Left lung (tissue), 14 donors: Measurements from ENCODE around the gene UBE2M. TPM values are rescaled to one million over a fixed set of nuclear protein-coding genes. Genes with fewer than 3 reads are reported as not detected.
"Not testable (repeated sequence)": the region's sequence is repeated elsewhere in the genome, so short reads cannot be mapped to it uniquely, and the experiment has no call there.

ENCODE experiments used
- ATAC-seq: fragments of 200-7000 bp; cut with Tn5 transposase; one replicate; pipeline ENCODE4 v1.9.1; 2020; ENCODE audit warnings: moderate library complexity
- DNase-seq, 4 donors: peaks; one replicate each; pipeline ENCODE4 v3.0.0-alpha.2; 2013 to 2020
- H3K27ac ChIP-seq, 2 donors: fragments of 200-600 bp; sonication (generic) in 1 of 2; one replicate each; pipeline versions ENCODE4 v1.5.0 to v1.8.0; 2020 to 2021
- H3K27me3 ChIP-seq, 2 donors: fragments of 200-600 bp; sonication (generic) in 1 of 2; one replicate each; pipeline versions ENCODE4 v1.5.0 to v1.8.0; 2020 to 2021
- H3K36me3 ChIP-seq, 2 donors: fragments of 200-600 bp; sonication (generic) in 1 of 2; one replicate each; pipeline versions ENCODE4 v1.5.0 to v1.8.0; 2020 to 2021
- H3K4me1 ChIP-seq, 2 donors: fragments of 200-600 bp; one replicate each; pipeline ENCODE4 v1.8.0; 2021
- H3K4me3 ChIP-seq, 2 donors: fragments of 200-600 bp; sonication (generic) in 1 of 2; one replicate each; pipeline versions ENCODE4 v1.5.0 to v1.8.0; 2020 to 2021; ENCODE audit warnings: mild to moderate bottlenecking in 1 of 2
- H3K9me3 ChIP-seq, 2 donors: fragments of 200-600 bp; sonication (generic) in 1 of 2; one replicate each; pipeline versions ENCODE4 v1.5.0 to v1.8.0; 2020 to 2021
- intact Hi-C, 2 donors: fragments of 100-400 bp; cut with DNase I; formaldehyde crosslinking; loops; one replicate each; pipeline versions ENCODE4 v1.11.2 to v1.14.2; 2022
- long read RNA-seq, 12 donors: library from polyadenylated mRNA in 2 of 12; unstranded in 2 of 12; transcript quantifications; one replicate each; pipeline ENCODE4 v2.0.0 and lab custom pipeline, GENCODE V29; 2019 to 2026
- polyA plus RNA-seq, 6 donors: library from polyadenylated mRNA; unstranded; fragments of 120-200 nt; gene quantifications; one replicate each; pipeline ENCODE4 v1.2.1, GENCODE V29; 2013; ENCODE audit not compliant: insufficient read length in 6 of 6
- total RNA-seq, 2 donors: library from RNA; stranded (reverse); fragmentation: NEBNext Ultra II Directional; extraction: Animal tissue kit (Norgen Biotek cat#: 25700); gene quantifications; one replicate each; pipeline ENCODE4 v1.2.1, GENCODE V29; 2021
- TF ChIP-seq, protein P1 (sequence below), 2 donors: fragments of 200-600 bp; sonication (generic) in 1 of 2; IDR thresholded peaks; one replicate each; pipeline versions ENCODE4 v1.5.0 to v1.8.0; 2021; ENCODE audit warnings: antibody characterized with exemption in 2 of 2
- donor health status: DM: no; HTN: yes; CAD: no.
- donor health status: DM: no; HTN: no; CAD: no.

Gene UBE2M
- total RNA-seq = 10 to 100 TPM; 54.9 to 83.4 TPM
- 10 to 100 TPM; 68.8 to 85.9 (median 74.0) TPM for polyA plus RNA-seq
- long read RNA-seq, donor 1, transcript UBE2M-201 (6 exons, 1,508 nt) = major isoform, 43 of 55 reads
- long read RNA-seq, donor 1, partial matches to known transcripts = 12 of 55 reads
- long read RNA-seq, donor 1, other reads (novel, unspliced or antisense) = 0 of 55 reads
- long read RNA-seq, donor 2, transcript UBE2M-201 (6 exons, 1,508 nt) = major isoform, 47 of 47 reads
- long read RNA-seq, donor 2, partial matches to known transcripts = 0 of 47 reads
- long read RNA-seq, donor 2, other reads (novel, unspliced or antisense) = 0 of 47 reads
- long read RNA-seq, donor 3, transcript UBE2M-201 (6 exons, 1,508 nt) = major isoform, 41 of 42 reads
- long read RNA-seq, donor 3, partial matches to known transcripts = 0 of 42 reads
- long read RNA-seq, donor 3, other reads (novel, unspliced or antisense) = 0 of 42 reads
- long read RNA-seq, donor 4, partial matches to known transcripts = 0 of 2 reads
- long read RNA-seq, donor 4, other reads (novel, unspliced or antisense) = 0 of 2 reads
- long read RNA-seq, donor 5, transcript UBE2M-201 (6 exons, 1,508 nt) = major isoform, 31 of 32 reads
- long read RNA-seq, donor 5, partial matches to known transcripts = 0 of 32 reads
- long read RNA-seq, donor 5, other reads (novel, unspliced or antisense) = 0 of 32 reads
- long read RNA-seq, donor 6, transcript UBE2M-201 (6 exons, 1,508 nt) = major isoform, 26 of 26 reads
- long read RNA-seq, donor 6, partial matches to known transcripts = 0 of 26 reads
- long read RNA-seq, donor 6, other reads (novel, unspliced or antisense) = 0 of 26 reads
- long read RNA-seq, donor 7, transcript UBE2M-201 (6 exons, 1,508 nt) = major isoform, 25 of 25 reads
- long read RNA-seq, donor 7, partial matches to known transcripts = 0 of 25 reads
- long read RNA-seq, donor 7, other reads (novel, unspliced or antisense) = 0 of 25 reads
- long read RNA-seq, donor 8, transcript UBE2M-201 (6 exons, 1,508 nt) = major isoform, 38 of 38 reads
- long read RNA-seq, donor 8, partial matches to known transcripts = 0 of 38 reads
- long read RNA-seq, donor 8, other reads (novel, unspliced or antisense) = 0 of 38 reads
- long read RNA-seq, donor 9, partial matches to known transcripts = 0 of 2 reads
- long read RNA-seq, donor 9, other reads (novel, unspliced or antisense) = 0 of 2 reads
- long read RNA-seq, donor 10, partial matches to known transcripts = 0 of 4 reads
- long read RNA-seq, donor 10, other reads (novel, unspliced or antisense) = 2 of 4 reads
- long read RNA-seq, donor 11 = 0 reads
- long read RNA-seq, donor 12, transcript UBE2M-201 (6 exons, 1,508 nt) = major isoform, 30 of 30 reads
- long read RNA-seq, donor 12, partial matches to known transcripts = 0 of 30 reads
- long read RNA-seq, donor 12, other reads (novel, unspliced or antisense) = 0 of 30 reads

GRCh38 chr19:58558066-58558622 is at the start of gene UBE2M:
Gene UBE2M, minus strand, starts transcription at chr19:58558611. Its CDS starts 230 bp downstream, at chr19:58558381.
- TF ChIP-seq, protein P1, sequence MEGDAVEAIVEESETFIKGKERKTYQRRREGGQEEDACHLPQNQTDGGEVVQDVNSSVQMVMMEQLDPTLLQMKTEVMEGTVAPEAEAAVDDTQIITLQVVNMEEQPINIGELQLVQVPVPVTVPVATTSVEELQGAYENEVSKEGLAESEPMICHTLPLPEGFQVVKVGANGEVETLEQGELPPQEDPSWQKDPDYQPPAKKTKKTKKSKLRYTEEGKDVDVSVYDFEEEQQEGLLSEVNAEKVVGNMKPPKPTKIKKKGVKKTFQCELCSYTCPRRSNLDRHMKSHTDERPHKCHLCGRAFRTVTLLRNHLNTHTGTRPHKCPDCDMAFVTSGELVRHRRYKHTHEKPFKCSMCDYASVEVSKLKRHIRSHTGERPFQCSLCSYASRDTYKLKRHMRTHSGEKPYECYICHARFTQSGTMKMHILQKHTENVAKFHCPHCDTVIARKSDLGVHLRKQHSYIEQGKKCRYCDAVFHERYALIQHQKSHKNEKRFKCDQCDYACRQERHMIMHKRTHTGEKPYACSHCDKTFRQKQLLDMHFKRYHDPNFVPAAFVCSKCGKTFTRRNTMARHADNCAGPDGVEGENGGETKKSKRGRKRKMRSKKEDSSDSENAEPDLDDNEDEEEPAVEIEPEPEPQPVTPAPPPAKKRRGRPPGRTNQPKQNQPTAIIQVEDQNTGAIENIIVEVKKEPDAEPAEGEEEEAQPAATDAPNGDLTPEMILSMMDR (IDR thresholded peaks at IDR 0.05) = no peak
- Histone ChIP-seq H3K36me3 (peaks cover 0 to 27% of the 10 kb centered on the region in 2 donors), H3K27ac (peak within 1 kb of the TSS; percentile 100), H3K4me1 (peaks cover 37 to 68% of the 10 kb centered on the region in 2 donors), H3K9me3 (no peaks in the 10 kb centered on the region), H3K4me3 (peak within 1 kb of the TSS; percentile 74 to 78), H3K27me3 (peaks cover 0 to 24% of the 10 kb centered on the region in 2 donors)
- DNase-seq (peak in 2 of 4 donors; percentile 72 to 91), ATAC-seq (no peak)
- intact Hi-C loops = no loop called here

- intact Hi-C loops, H3K9me3 ChIP-seq, H3K4me1 ChIP-seq, H3K4me3 ChIP-seq, H3K27ac ChIP-seq, H3K36me3 ChIP-seq, H3K27me3 ChIP-seq: not testable (repeated sequence)
- ATAC-seq = peak; percentile 12
- DNase-seq = peak in 1 of 4 donors; percentile 74
Observed at GRCh38 chr19:58607213-58607612, 48.8 kb upstream of the UBE2M start.

GRCh38 chr19:58606251-58606896 is 48.0 kb upstream of the UBE2M start:
- H3K27ac ChIP-seq, H3K9me3 ChIP-seq, H3K27me3 ChIP-seq, H3K4me1 ChIP-seq, intact Hi-C loops, ATAC-seq, H3K36me3 ChIP-seq, H3K4me3 ChIP-seq: not testable (repeated sequence)
- TF ChIP-seq, protein P1 (IDR thresholded peaks at IDR 0.05) = peak; percentile 14 to 27
- DNase-seq = peak in 1 of 4 donors; percentile 70

DNA sequence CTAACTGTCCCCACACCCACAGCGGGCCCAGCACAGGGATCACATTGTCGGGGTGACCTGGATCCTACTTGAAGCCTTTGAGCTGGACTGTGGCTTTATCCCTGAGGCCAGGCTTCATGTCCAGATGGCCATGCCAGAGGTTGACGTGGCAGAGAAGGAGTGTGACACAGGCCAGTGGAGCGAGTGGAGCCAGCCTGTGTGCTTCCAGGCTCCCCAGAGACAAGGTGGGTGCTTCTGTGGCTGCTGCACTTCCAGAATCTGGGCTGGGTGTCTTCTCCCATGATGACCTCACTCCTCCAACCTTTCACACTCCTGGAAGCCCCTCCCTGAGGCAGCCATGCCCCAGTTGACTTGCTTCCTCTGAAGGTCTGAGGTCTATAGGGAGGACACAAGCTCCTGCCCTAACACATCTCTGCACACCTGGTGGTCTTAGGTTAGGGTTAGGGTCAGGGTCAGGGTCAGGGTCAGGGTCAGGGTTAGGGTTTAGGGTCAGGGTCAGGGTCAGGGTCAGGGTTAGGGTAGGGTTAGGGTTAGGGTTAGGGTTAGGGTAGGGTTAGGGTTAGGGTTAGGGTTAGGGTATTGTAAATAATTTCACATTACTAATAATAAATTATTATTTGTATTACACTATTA is 27.8 kb upstream of the UBE2M start:
- DNase-seq = peak in 1 of 4 donors; percentile 43
- H3K4me3 ChIP-seq = no peak overlapping the region
- H3K36me3 ChIP-seq = peaks cover 0 to 28% of the 10 kb centered on the region in 2 donors
- no peaks in the 10 kb centered on the region for H3K27me3 ChIP-seq
- intact Hi-C loops = no loop called here
- no peak overlapping the region for H3K27ac ChIP-seq
- TF ChIP-seq, protein P1 (IDR thresholded peaks at IDR 0.05) = no peak
- no peaks in the 10 kb centered on the region for H3K9me3 ChIP-seq
- peaks cover 0 to 4% of the 10 kb centered on the region in 2 donors for H3K4me1 ChIP-seq
- ATAC-seq = no peak
